Measurements from ENCODE around the gene RNF151.
A peak's percentile ranks its signal among the peaks of the same experiment; 100 is the strongest.

Gene RNF151

DNA sequence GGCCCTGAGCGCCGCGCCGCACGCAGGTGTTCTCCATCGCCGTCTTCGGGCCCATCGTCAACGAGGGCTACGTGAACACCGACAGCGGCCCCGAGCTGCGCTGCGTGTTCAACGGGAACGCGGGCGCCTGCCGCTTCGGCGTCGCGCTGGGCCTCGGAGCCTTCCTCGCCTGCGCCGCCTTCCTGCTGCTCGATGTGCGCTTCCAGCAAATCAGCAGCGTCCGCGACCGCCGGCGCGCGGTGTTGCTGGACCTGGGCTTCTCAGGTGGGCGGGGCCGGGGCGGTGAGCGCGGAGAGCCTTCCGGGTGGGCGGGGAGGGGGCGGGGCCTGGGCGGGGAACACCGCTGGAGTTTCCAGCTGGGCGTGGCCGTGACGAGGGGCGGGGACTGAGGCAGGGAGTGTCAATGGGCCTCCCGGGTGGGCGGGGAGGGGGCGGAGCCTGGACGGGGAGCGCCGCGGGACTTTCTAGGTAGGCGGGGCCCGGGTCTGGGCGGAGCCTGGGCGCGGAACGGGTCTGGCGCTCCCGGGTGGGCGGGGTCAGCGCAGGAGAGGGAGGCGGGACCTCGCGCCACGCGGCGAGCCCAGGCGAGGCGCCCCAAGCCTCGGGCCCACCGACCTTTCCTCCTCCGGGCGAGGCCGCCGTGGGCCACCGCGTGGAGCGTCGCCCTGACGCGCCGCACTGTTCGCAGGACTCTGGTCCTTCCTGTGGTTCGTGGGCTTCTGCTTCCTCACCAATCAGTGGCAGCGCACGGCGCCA, 25.5 kb downstream of the RNF151 start:
- POLR2A ChIA-PET, result interaction anchor here (0.9 to 3.3 kb wide), 3 partner anchors 27 to 163 kb away, joined by 4 to 22 read pairs (median 6); partner anchors contain the start of genes RPS2 and TRAF7

DNA sequence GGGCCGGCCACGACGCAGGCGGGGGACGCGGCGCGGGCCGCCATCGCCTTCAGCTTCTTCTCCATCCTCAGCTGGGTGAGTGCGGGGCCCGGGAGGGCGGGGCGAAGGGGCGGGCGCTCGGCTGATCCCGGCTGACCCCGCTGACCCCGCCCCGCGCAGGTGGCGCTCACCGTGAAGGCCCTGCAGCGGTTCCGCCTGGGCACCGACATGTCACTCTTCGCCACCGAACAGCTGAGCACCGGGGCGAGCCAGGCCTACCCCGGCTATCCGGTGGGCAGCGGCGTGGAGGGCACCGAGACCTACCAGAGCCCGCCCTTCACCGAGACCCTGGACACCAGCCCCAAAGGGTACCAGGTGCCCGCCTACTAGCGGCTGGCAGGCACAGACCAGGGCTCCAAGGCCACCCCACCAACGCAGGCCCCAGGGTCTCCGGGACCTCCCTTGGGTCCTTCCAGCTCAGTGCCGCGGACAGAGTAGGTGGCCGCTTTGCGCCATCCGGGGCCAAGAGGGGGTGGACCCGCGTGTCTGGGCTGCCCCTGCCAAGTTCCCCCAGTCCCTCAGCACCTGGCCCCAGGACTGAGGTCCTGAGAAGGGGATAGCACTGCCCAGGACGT, 26.2 kb downstream of the RNF151 start:
- DNase-seq (ENCODE audit: extremely low spot score), result no peak
- TF ChIP-seq, protein P1, sequence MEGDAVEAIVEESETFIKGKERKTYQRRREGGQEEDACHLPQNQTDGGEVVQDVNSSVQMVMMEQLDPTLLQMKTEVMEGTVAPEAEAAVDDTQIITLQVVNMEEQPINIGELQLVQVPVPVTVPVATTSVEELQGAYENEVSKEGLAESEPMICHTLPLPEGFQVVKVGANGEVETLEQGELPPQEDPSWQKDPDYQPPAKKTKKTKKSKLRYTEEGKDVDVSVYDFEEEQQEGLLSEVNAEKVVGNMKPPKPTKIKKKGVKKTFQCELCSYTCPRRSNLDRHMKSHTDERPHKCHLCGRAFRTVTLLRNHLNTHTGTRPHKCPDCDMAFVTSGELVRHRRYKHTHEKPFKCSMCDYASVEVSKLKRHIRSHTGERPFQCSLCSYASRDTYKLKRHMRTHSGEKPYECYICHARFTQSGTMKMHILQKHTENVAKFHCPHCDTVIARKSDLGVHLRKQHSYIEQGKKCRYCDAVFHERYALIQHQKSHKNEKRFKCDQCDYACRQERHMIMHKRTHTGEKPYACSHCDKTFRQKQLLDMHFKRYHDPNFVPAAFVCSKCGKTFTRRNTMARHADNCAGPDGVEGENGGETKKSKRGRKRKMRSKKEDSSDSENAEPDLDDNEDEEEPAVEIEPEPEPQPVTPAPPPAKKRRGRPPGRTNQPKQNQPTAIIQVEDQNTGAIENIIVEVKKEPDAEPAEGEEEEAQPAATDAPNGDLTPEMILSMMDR (IDR thresholded peaks at IDR 0.05; ENCODE audit: control extremely low read depth, extremely low read depth, low read depth, missing control alignments), result no peak
- CTCF ChIA-PET, result interaction anchor here (7.3 kb wide), 1 partner anchor 11 kb away, joined by 63 read pairs; no protein-coding TSS in a partner anchor
- POLR2A ChIA-PET, result interaction anchor here (0.9 to 3.3 kb wide), 3 partner anchors 28 to 163 kb away, joined by 4 to 22 read pairs (median 6); partner anchors contain the start of genes RPS2 and TRAF7

More for the DNA sequence above, 25.5 kb downstream of the RNF151 start:
- DNase-seq (ENCODE audit: extremely low spot score), result peak; percentile 100
- TF ChIP-seq, protein P1 (IDR thresholded peaks at IDR 0.05; ENCODE audit: control extremely low read depth, extremely low read depth, low read depth, missing control alignments), result no peak
- CTCF ChIA-PET, result interaction anchor here (7.3 kb wide), 1 partner anchor 11 kb away, joined by 63 read pairs; no protein-coding TSS in a partner anchor

DNA sequence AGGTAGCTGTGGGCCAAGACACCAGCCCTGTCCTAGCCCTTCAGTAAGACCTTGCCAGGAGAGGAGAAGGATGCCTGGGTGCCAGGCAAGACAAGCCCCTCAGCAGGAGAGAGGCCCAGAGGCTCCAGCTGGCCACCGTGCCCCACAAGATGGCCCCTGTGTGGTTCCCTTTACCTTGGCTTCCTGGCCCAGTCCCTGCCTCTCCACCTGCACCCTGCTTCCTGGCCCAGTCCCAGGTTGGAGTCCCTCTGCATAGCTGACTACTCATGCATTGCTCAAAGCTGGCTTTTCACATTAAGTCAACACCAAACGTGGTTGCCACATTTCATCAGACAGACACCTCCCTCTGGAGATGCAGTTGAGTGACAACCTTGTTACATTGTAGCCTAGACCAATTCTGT, 27.1 kb downstream of the RNF151 start:
- TF ChIP-seq, protein P1 (IDR thresholded peaks at IDR 0.05; ENCODE audit: control extremely low read depth, extremely low read depth, low read depth, missing control alignments), result no peak
- DNase-seq (ENCODE audit: extremely low spot score), result no peak
- ChIA-PET CTCF (interaction anchor here (0.7 to 7.3 kb wide), 3 partner anchors 10 to 147 kb away, joined by 3 to 63 read pairs (median 4); no protein-coding TSS in a partner anchor), POLR2A (no interaction called here)

DNA sequence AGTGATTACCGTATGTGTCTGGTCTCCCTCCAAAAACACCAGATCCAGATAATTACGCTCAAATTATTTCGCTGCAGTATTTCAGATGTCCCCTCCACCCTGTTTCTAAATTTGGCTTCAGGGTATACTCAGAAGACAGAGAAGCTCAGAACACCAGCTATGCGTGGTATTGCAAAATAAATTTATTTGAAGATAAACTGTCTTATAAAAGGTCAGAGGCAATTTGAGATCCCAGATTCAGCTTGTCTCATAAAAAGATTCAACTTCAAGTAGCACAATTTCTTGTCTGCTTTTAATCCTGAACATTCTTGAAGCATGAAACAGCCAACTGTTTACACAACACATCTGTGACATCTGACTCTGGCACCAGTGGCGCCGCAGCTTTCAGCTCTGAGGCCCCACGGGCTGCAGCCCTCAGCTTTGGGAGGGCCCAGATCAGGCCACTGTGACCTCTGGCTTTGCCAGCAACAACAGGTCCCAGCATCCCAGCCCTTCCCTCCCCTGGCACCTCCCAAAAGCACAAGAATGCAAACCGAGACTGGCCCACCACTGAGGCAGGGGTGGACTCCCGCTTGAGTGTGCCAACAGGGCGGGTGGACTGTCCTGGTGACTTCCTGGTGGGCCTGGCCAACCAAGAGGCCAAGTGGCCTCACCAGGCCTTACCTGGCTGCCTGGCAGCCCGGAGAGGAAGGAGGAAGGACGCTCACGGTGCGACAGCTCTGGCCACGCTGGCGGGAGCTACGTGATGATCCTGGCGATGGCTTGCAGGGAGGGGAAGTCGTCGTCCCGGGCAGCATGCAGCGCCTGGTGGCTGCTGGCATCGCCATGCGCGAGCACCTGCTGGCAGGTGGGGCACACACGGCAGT, 31.1 kb downstream of the RNF151 start:
- CTCF ChIA-PET, result interaction anchor here (2.3 kb wide), 2 partner anchors 16 to 143 kb away, joined by 5 to 10 read pairs; partner anchors contain the start of gene NOXO1
- DNase-seq (ENCODE audit: extremely low spot score), result no peak
- POLR2A ChIA-PET, result interaction anchor here (0.6 to 0.8 kb wide), 2 partner anchors 14 to 158 kb away, joined by 4 to 5 read pairs; partner anchors contain the start of gene TRAF7
- TF ChIP-seq, protein P1 (IDR thresholded peaks at IDR 0.05; ENCODE audit: control extremely low read depth, extremely low read depth, low read depth, missing control alignments), result no peak

DNA sequence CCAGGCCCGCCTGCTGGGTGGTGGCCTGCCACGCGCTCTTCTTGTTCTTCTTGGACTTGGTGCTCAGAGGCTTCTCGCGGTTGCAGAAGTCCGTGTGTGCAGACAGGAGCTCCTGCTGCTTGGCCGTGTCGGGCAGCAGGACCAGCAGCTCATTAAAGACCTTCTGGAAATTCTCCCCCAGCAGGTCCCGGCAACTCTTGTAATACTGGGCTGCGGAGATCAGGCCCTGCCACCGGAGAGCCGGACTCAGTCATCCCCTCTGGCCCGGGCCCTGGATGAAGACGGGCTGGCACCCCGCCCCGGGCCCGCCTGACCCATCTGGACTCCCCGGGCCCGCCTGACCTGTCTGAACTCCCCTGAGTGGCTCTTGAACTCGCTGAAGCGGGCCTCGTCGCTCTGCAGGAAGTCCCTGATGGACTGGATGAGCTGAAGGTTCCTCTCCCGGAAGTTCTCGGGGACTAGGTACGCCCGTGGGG, 31.7 kb downstream of the RNF151 start:
- POLR2A ChIA-PET, result interaction anchor here (0.6 kb wide), 1 partner anchor 13 kb away, joined by 5 read pairs; no protein-coding TSS in a partner anchor
- DNase-seq (ENCODE audit: extremely low spot score), result no peak
- CTCF ChIA-PET, result interaction anchor here (2.3 kb wide), 1 partner anchor 142 kb away, joined by 10 read pairs; no protein-coding TSS in a partner anchor
- TF ChIP-seq, protein P1 (IDR thresholded peaks at IDR 0.05; ENCODE audit: control extremely low read depth, extremely low read depth, low read depth, missing control alignments), result no peak
